Fibroblast of gingiva (primary cell): ENCODE results near the gene RNF149.
"Not testable (repeated sequence)": the region's sequence is repeated elsewhere in the genome, so short reads cannot be mapped to it uniquely, and the experiment has no call there.

Experiments used
- DNase-seq: peaks from one replicate; pipeline ENCODE4 v3.0.0-alpha.2; 2011; ENCODE audit warnings: low read depth

RNF149 gene

GRCh38 chr2:101308432-101309210 lies at the start of gene RNF149:
Gene RNF149 (minus strand): TSS chr2:101308701. CDS start chr2:101308588, 113 bp downstream.
- peak; percentile 88 for DNase-seq

GRCh38 chr2:101357376-101357775 lies 48.9 kb upstream of the RNF149 start:
- DNase-seq: peak; percentile 10

- DNase-seq: no peak
Observed at GRCh38 chr2:101356521-101356920, 48.0 kb upstream of the RNF149 start.

- DNase-seq: no peak
Observed at GRCh38 chr2:101356055-101356454, 47.6 kb upstream of the RNF149 start.

GRCh38 chr2:101355401-101356054 lies 47.0 kb upstream of the RNF149 start:
- no peak for DNase-seq

- no peak for DNase-seq
Observed at GRCh38 chr2:101354420-101355311, 46.2 kb upstream of the RNF149 start.

- DNase-seq: not testable (repeated sequence)
Observed at GRCh38 chr2:101352631-101353030, 44.1 kb upstream of the RNF149 start.

- no peak for DNase-seq
Observed at GRCh38 chr2:101351207-101351606, 42.7 kb upstream of the RNF149 start.

GRCh38 chr2:101349893-101350662 lies 41.6 kb upstream of the RNF149 start:
- peak; percentile 31 for DNase-seq

GRCh38 chr2:101348883-101349282 lies 40.4 kb upstream of the RNF149 start:
- no peak for DNase-seq

GRCh38 chr2:101346909-101347308 lies 38.4 kb upstream of the RNF149 start:
- no peak for DNase-seq

GRCh38 chr2:101344137-101344536 lies 35.6 kb upstream of the RNF149 start:
- DNase-seq: no peak

GRCh38 chr2:101342625-101343008 lies 34.1 kb upstream of the RNF149 start:
- DNase-seq: no peak

- peak; percentile 51 for DNase-seq
Observed at GRCh38 chr2:101341901-101342624, 33.6 kb upstream of the RNF149 start.

- DNase-seq: no peak
Observed at GRCh38 chr2:101341421-101341820, 32.9 kb upstream of the RNF149 start.

GRCh38 chr2:101340141-101340551 lies 31.6 kb upstream of the RNF149 start:
- DNase-seq: peak; percentile 17

GRCh38 chr2:101339266-101339880 lies 30.9 kb upstream of the RNF149 start:
- DNase-seq: no peak

GRCh38 chr2:101337877-101338276 lies 29.4 kb upstream of the RNF149 start:
- DNase-seq: no peak

GRCh38 chr2:101332885-101333766 lies 24.6 kb upstream of the RNF149 start:
- DNase-seq: no peak

- DNase-seq: no peak
Observed at GRCh38 chr2:101331202-101331601, 22.7 kb upstream of the RNF149 start.
